Measurements from ENCODE around the gene ESYT2. TPM values are rescaled to one million over a fixed set of nuclear protein-coding genes. Genes with fewer than 3 reads are reported as not detected.

ESYT2 gene
- total and polyA plus RNA-seq, 2 donors (not counting 1 experiment from before 2014, with no cell fraction given) = 66.0 to 93.0 TPM

DNA sequence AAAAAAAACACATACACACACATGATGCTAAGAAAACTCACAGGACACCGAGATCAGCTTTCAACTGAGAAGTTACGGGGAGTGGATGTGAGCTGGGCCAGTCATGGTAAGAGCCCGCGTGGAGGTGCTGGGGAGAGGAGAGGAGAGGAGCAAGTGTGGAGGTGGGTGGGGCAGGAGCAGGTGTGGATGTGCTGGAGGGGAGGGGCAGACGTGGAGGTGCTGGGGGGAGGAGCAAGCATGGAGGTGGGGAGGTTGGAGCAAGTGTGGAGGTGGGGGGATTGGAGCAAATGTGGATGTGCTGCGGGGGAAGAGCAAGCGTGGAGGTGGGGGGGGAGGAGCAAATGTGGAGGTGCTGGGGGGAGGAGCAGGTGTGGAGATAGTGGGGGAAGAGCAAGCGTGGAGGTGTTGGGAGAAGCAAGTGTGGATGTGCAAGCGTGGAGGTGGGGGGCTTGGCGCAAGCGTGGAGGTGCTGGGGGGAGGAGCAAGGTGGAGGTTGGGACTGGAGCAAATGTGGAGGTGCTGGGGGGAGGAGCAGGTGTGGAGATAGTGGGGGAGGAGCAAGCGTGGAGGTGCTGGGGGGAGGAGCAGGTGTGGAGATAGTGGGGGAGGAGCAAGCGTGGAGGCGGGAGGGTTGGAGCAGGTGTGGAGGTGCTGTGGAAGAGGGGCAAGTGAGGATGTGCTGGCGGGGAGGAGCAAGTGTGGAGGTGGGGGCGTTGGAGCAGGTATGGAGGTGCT lies 100.2 kb downstream of the ESYT2 start:
- Histone ChIP-seq H3K27ac (ENCODE audit: insufficient read depth, low read length) (no peak overlapping the region), H3K4me1 (ENCODE audit: control insufficient read depth, extremely low read depth, insufficient read depth, low read length) (no peaks in the 10 kb centered on the region), H3K36me3 (ENCODE audit: control insufficient read depth, insufficient read depth, low read length) (peaks cover 4% of the 10 kb centered on the region), H3K9ac (ENCODE audit: insufficient read depth, low read length) (no peak overlapping the region), H3K4me3 (replicated peaks in 1 of 4; ENCODE audit: control extremely low read depth in 1 of 4, insufficient read depth in 1 of 4, low read depth in 3 of 4, low read length in 4 of 4) (no peak overlapping the region), H4K20me1 (ENCODE audit: control insufficient read depth, extremely low read depth, insufficient read depth, low read length) (no peaks in the 10 kb centered on the region), H2AFZ (ENCODE audit: low read length) (no peak overlapping the region), H3K9me3 (ENCODE audit: control insufficient read depth, insufficient read depth, low read depth, low read length) (no peaks in the 10 kb centered on the region), H3K27me3 (ENCODE audit: control insufficient read depth, insufficient read depth, low read length) (no peaks in the 10 kb centered on the region), H3K4me2 (ENCODE audit: extremely low read depth, insufficient read depth, low read length) (no peak overlapping the region), H3K79me2 (ENCODE audit: control insufficient read depth, insufficient read depth, low read length) (no peaks in the 10 kb centered on the region)
- TF ChIP-seq, protein P1, sequence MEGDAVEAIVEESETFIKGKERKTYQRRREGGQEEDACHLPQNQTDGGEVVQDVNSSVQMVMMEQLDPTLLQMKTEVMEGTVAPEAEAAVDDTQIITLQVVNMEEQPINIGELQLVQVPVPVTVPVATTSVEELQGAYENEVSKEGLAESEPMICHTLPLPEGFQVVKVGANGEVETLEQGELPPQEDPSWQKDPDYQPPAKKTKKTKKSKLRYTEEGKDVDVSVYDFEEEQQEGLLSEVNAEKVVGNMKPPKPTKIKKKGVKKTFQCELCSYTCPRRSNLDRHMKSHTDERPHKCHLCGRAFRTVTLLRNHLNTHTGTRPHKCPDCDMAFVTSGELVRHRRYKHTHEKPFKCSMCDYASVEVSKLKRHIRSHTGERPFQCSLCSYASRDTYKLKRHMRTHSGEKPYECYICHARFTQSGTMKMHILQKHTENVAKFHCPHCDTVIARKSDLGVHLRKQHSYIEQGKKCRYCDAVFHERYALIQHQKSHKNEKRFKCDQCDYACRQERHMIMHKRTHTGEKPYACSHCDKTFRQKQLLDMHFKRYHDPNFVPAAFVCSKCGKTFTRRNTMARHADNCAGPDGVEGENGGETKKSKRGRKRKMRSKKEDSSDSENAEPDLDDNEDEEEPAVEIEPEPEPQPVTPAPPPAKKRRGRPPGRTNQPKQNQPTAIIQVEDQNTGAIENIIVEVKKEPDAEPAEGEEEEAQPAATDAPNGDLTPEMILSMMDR (conservative IDR thresholded peaks at IDR 0.05 in 1 of 2, IDR thresholded peaks at IDR 0.05 in 1 of 2; ENCODE audit: low read depth in 1 of 2, low read length in 2 of 2) = no peak
- TF ChIP-seq EZH2 (IDR thresholded peaks at IDR 0.05; ENCODE audit: low read length, missing control alignments) = no peak
- DNase-seq (ENCODE audit: low read depth in 2 of 2) = no peak

DNA sequence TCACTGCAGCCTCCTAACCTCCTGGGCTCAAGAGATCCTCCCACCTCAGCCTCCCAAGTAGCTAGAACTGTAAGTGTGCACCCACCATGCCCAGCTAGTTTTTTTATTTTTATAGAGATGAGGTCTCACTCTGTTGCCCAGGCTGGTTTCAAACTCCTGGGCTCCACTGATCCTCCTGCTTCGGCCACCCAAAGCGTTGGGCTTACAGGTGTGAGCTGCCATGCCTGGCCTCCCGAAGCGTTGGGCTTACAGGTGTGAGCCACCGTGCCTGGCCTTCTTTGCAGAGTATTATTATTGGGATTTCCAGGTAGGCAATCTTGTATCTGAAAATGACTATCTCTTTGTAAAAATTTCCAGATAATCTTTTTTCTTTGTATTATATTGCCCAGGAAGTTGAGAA lies 101.6 kb downstream of the ESYT2 start:
- TF ChIP-seq EZH2 (IDR thresholded peaks at IDR 0.05; ENCODE audit: low read length, missing control alignments) = no peak
- TF ChIP-seq, protein P1 (conservative IDR thresholded peaks at IDR 0.05 in 1 of 2, IDR thresholded peaks at IDR 0.05 in 1 of 2; ENCODE audit: low read depth in 1 of 2, low read length in 2 of 2) = no peak
- Histone ChIP-seq H3K4me2 (ENCODE audit: extremely low read depth, insufficient read depth, low read length) (no peak overlapping the region), H4K20me1 (ENCODE audit: control insufficient read depth, extremely low read depth, insufficient read depth, low read length) (no peaks in the 10 kb centered on the region), H3K79me2 (ENCODE audit: control insufficient read depth, insufficient read depth, low read length) (no peaks in the 10 kb centered on the region), H3K9ac (ENCODE audit: insufficient read depth, low read length) (no peak overlapping the region), H3K4me1 (ENCODE audit: control insufficient read depth, extremely low read depth, insufficient read depth, low read length) (no peaks in the 10 kb centered on the region), H3K4me3 (replicated peaks in 1 of 4; ENCODE audit: control extremely low read depth in 1 of 4, insufficient read depth in 1 of 4, low read depth in 3 of 4, low read length in 4 of 4) (no peak overlapping the region), H3K27ac (ENCODE audit: insufficient read depth, low read length) (no peak overlapping the region), H3K36me3 (ENCODE audit: control insufficient read depth, insufficient read depth, low read length) (peaks cover 3% of the 10 kb centered on the region), H2AFZ (ENCODE audit: low read length) (no peak overlapping the region), H3K27me3 (ENCODE audit: control insufficient read depth, insufficient read depth, low read length) (no peaks in the 10 kb centered on the region), H3K9me3 (ENCODE audit: control insufficient read depth, insufficient read depth, low read depth, low read length) (no peaks in the 10 kb centered on the region)
- no peak for DNase-seq (ENCODE audit: low read depth in 2 of 2)

DNA sequence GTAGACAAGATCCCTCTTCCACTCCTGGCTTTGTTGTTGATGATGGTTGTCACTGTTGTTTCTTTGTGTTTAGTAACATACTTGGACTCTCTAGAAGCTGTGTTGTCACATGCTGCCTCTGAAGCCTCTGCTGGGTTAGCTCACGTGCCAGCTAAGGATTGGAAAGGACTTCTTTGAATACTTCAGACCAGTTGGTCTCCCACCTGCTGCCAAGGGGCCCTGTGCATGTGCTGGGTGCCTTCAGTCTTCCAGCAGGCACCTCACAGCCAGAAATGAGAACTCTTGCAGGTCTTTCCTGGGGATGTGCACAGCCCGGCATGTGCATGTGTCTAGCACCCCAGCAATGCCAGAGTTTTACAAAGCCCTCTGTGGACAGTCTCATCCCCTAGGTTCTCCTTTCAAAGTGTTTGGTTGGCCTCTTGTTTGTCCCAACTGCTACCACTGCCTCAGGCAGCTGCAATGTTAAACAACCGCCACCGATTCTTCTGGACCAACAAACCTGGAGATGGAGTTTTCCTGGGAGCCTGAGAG lies 103.0 kb downstream of the ESYT2 start:
- Histone ChIP-seq H3K79me2 (ENCODE audit: control insufficient read depth, insufficient read depth, low read length) (no peaks in the 10 kb centered on the region), H3K9me3 (ENCODE audit: control insufficient read depth, insufficient read depth, low read depth, low read length) (no peaks in the 10 kb centered on the region), H3K9ac (ENCODE audit: insufficient read depth, low read length) (no peak overlapping the region), H3K27me3 (ENCODE audit: control insufficient read depth, insufficient read depth, low read length) (no peaks in the 10 kb centered on the region), H3K4me1 (ENCODE audit: control insufficient read depth, extremely low read depth, insufficient read depth, low read length) (no peaks in the 10 kb centered on the region), H2AFZ (ENCODE audit: low read length) (no peak overlapping the region), H3K27ac (ENCODE audit: insufficient read depth, low read length) (no peak overlapping the region), H3K4me2 (ENCODE audit: extremely low read depth, insufficient read depth, low read length) (no peak overlapping the region), H3K36me3 (ENCODE audit: control insufficient read depth, insufficient read depth, low read length) (peaks cover 2% of the 10 kb centered on the region), H4K20me1 (ENCODE audit: control insufficient read depth, extremely low read depth, insufficient read depth, low read length) (no peaks in the 10 kb centered on the region), H3K4me3 (replicated peaks in 1 of 4; ENCODE audit: control extremely low read depth in 1 of 4, insufficient read depth in 1 of 4, low read depth in 3 of 4, low read length in 4 of 4) (no peak overlapping the region)
- no peak for DNase-seq (ENCODE audit: low read depth in 2 of 2)
- TF ChIP-seq, protein P1 (conservative IDR thresholded peaks at IDR 0.05 in 1 of 2, IDR thresholded peaks at IDR 0.05 in 1 of 2; ENCODE audit: low read depth in 1 of 2, low read length in 2 of 2) = no peak
- TF ChIP-seq EZH2 (IDR thresholded peaks at IDR 0.05; ENCODE audit: low read length, missing control alignments) = no peak

Measured in fibroblast of lung (primary cell).